Right lobe of liver (tissue), 4 donors: ENCODE measurements around the gene COL27A1.

Experiments used
- POLR2A ChIP-seq: fragments of 450-650 bp; IDR thresholded peaks from one replicate; pipeline ENCODE4 v1.6.1; 2017; ENCODE audit warnings: antibody characterized with exemption, mild to moderate bottlenecking
- TF ChIP-seq, protein P1 (sequence below), 4 donors: fragments of 200-600 bp in 3 of 4; fragments of 450-650 bp in 1 of 4; IDR thresholded peaks; one replicate each; pipeline versions ENCODE4 v1.5.1 to v1.8.0; 2016 to 2022; ENCODE audit warnings: antibody characterized with exemption in 4 of 4, mild to moderate bottlenecking in 2 of 4
- donor health status: DM: no; HTN: no; CAD: no.
- donor health status: DM: no; HTN: no; CAD: no.
- donor health status: DM: no; HTN: yes; CAD: no.

DNA sequence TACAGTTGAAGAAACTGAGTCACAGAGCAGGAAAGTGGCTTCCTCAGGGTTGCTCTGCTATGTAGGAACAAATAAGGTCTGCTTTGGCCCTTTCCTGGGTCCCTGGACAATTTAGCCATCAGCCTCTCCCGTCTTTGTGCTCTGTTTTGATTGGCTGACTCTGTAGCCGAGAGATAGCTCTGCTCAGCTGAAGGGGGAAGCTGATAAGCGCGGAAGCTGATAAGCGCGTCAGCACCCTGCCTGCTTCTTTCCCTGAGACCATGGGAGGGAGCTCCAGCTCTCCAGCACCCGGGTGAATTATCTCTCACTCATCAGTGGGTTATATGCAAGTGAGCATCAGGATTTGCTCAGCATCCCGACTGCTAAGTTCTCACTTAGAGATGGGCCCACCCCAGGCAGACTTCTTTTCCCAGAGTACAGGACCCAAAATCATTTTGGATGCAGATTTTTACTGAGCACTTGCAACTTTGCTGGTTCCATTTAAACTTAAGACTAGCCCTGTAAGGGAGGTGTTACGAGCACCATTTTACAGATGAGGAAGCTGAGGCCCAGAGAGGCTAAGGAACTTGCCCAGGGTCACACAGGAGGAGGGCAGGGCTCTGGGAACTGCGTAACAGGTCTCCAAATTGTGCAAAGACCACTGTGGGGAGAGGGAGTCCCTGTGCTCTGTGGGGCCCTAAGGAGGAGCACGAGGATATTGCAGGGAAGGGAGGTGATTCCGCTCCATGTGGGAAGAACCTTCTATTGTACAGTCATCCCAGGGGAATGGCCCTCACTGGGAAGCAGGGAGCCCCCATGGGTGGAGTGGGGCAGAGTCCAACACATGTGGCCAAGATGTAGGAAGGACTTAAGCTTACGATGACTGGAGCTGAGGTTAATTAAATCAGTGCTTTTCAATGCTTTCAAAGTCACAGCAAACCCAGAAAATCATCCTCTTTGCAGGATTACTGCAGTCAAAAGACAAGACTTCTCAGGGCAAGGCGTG is 83.8 kb downstream of the COL27A1 start:
- TF ChIP-seq, protein P1, sequence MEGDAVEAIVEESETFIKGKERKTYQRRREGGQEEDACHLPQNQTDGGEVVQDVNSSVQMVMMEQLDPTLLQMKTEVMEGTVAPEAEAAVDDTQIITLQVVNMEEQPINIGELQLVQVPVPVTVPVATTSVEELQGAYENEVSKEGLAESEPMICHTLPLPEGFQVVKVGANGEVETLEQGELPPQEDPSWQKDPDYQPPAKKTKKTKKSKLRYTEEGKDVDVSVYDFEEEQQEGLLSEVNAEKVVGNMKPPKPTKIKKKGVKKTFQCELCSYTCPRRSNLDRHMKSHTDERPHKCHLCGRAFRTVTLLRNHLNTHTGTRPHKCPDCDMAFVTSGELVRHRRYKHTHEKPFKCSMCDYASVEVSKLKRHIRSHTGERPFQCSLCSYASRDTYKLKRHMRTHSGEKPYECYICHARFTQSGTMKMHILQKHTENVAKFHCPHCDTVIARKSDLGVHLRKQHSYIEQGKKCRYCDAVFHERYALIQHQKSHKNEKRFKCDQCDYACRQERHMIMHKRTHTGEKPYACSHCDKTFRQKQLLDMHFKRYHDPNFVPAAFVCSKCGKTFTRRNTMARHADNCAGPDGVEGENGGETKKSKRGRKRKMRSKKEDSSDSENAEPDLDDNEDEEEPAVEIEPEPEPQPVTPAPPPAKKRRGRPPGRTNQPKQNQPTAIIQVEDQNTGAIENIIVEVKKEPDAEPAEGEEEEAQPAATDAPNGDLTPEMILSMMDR (IDR thresholded peaks at IDR 0.05), result peak in 2 of 4 donors; percentile 4 to 15
- no peak for TF ChIP-seq POLR2A
